NB4 (cell line): ENCODE data around the gene VASN.

Source experiments
- CTCF ChIP-seq: IDR thresholded peaks from one replicate; pipeline ENCODE4 v1.5.1; 2012; ENCODE audit warnings: low read depth, low read length
- MAX ChIP-seq: IDR thresholded peaks from 2 replicates; pipeline ENCODE4 v1.6.1; 2011; ENCODE audit warnings: low read depth, low read length
- MYC ChIP-seq: IDR thresholded peaks from 2 replicates; pipeline ENCODE4 v1.6.1; 2011; ENCODE audit warnings: low read depth, low read length
- POLR2A ChIP-seq: IDR thresholded peaks from 2 replicates; pipeline ENCODE4 v1.6.1; 2011; ENCODE audit warnings: mild to moderate bottlenecking; ENCODE audit not compliant: insufficient read length; ENCODE audit errors: extremely low read depth

- TF ChIP-seq CTCF: no peak
- no peak for TF ChIP-seq MAX
- no peak for TF ChIP-seq MYC
- TF ChIP-seq POLR2A: no peak
Measured at GRCh38 chr16:4376893-4377572, 5.4 kb downstream of the VASN start.
